Lung (tissue), 12 donors: Measurements from ENCODE around the gene ITGA1. TPM values are rescaled to one million over a fixed set of nuclear protein-coding genes. Genes with fewer than 3 reads are reported as not detected.

Experiments used
- ATAC-seq: fragments of 200-7000 bp; cut with Tn5 transposase; one replicate; pipeline ENCODE4 v1.9.1; 2020; ENCODE audit warnings: moderate number of reproducible peaks; ENCODE audit not compliant: insufficient read depth, low FRiP score
- DNase-seq, 3 donors: peaks; one replicate each; pipeline ENCODE4 v3.0.0-alpha.2; 2013 to 2017
- H3K27ac ChIP-seq, 2 donors: one replicate each; pipeline ENCODE4 v1.5.1; 2013; ENCODE audit warnings: mild to moderate bottlenecking in 2 of 2, moderate library complexity in 2 of 2, control low read depth in 1 of 2, inconsistent platforms in 1 of 2, low read depth in 1 of 2, low read length in 1 of 2
- H3K27me3 ChIP-seq, 3 donors: one replicate each; pipeline ENCODE4 v1.5.1; 2013; ENCODE audit warnings: low read length in 2 of 3; ENCODE audit not compliant: control insufficient read depth in 3 of 3, insufficient read depth in 3 of 3
- H3K36me3 ChIP-seq, 4 donors: one replicate each; pipeline ENCODE4 v1.5.1; 2013; ENCODE audit warnings: low read length in 4 of 4, mild to moderate bottlenecking in 1 of 4, moderate library complexity in 1 of 4; ENCODE audit not compliant: control insufficient read depth in 4 of 4, insufficient read depth in 4 of 4
- H3K4me1 ChIP-seq, 5 donors: one replicate each; pipeline ENCODE4 v1.5.1; 2013; ENCODE audit warnings: low read length in 5 of 5, mild to moderate bottlenecking in 2 of 5, moderate library complexity in 1 of 5; ENCODE audit not compliant: control insufficient read depth in 5 of 5, insufficient read depth in 5 of 5
- H3K4me3 ChIP-seq: one replicate; pipeline ENCODE4 v1.5.1; 2013; ENCODE audit warnings: mild to moderate bottlenecking, control low read depth, moderate library complexity
- H3K9ac ChIP-seq, 2 donors: one replicate each; pipeline ENCODE4 v1.5.1; 2013; ENCODE audit warnings: low read length in 2 of 2, control low read depth in 1 of 2; ENCODE audit not compliant: insufficient read depth in 1 of 2
- H3K9me3 ChIP-seq, 4 donors: one replicate each; pipeline ENCODE4 v1.5.1; 2013; ENCODE audit warnings: low read length in 3 of 4, mild to moderate bottlenecking in 1 of 4, moderate library complexity in 1 of 4; ENCODE audit not compliant: control insufficient read depth in 4 of 4, insufficient read depth in 3 of 4
- WGBS, 2 donors: extraction: QIAGEN DNeasy Blood & Tissue Kit; methylation state at CpG; one replicate each; pipeline ENCODE4 v1.1.7; 2013; 5-methylcytosine and 5-hydroxymethylcytosine counted together
- polyA plus RNA-seq, 2 donors: library from polyadenylated mRNA; stranded (reverse); fragments of 200-250 nt; gene quantifications; one replicate each; pipeline ENCODE4 v1.2.1, GENCODE V29; 2013
- total RNA-seq, 2 donors: library from RNA; depleted of rRNA in 1 of 2; stranded (reverse); fragments of >200 nt in 1 of 2; gene quantifications; one replicate each; pipeline ENCODE4 v1.2.1, GENCODE V29; 2014 to 2021
- TF ChIP-seq, protein P1 (sequence below): IDR thresholded peaks from 2 replicates; pipeline ENCODE4 v1.5.1; 2012; ENCODE audit warnings: mild to moderate bottlenecking; ENCODE audit errors: control extremely low read depth, extremely low read depth
- donor health status: control.
- donor health status: control.
- donor health status: Bipolar disorder and iron deficiency.
- donor health status: healthy.
- donor health status: DM: yes; HTN: yes; CAD: no.

ITGA1 gene
- total and polyA plus RNA-seq, 4 donors, result 8.8 to 119 (median 47.6) TPM

DNA sequence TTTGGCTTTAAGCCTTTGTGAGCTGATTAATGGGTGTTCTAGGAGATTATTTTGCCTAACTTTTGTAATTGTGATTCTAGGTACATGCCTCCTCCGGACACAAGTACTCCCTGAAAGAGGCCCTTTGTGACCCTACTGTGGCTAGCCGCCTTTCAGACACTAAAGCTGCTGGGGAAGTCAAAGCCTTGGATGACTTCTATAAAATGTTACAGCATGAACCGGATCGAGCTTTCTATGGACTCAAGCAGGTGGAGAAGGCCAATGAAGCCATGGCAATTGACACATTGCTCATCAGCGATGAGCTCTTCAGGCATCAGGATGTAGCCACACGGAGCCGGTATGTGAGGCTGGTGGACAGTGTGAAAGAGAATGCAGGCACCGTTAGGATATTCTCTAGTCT, 13.6 kb downstream of the ITGA1 start:
- Histone ChIP-seq H3K27ac (peak overlapping the region; percentile 44 to 87), H3K9me3 (no peaks in the 10 kb centered on the region), H3K9ac (peak overlapping the region; percentile 17 to 91), H3K27me3 (no peaks in the 10 kb centered on the region), H3K4me1 (peaks cover 4 to 60% (median 11%) of the 10 kb centered on the region in 5 donors), H3K36me3 (peaks cover 0 to 11% (median 5%) of the 10 kb centered on the region in 4 donors), H3K4me3 (peak overlapping the region; percentile 22)
- WGBS, 2 donors, result 32 to 60% methylated on average over 8 of the region's 8 CpGs
- ATAC-seq (no peak), DNase-seq (peak in 1 of 3 donors; percentile 26)
- TF ChIP-seq, protein P1, sequence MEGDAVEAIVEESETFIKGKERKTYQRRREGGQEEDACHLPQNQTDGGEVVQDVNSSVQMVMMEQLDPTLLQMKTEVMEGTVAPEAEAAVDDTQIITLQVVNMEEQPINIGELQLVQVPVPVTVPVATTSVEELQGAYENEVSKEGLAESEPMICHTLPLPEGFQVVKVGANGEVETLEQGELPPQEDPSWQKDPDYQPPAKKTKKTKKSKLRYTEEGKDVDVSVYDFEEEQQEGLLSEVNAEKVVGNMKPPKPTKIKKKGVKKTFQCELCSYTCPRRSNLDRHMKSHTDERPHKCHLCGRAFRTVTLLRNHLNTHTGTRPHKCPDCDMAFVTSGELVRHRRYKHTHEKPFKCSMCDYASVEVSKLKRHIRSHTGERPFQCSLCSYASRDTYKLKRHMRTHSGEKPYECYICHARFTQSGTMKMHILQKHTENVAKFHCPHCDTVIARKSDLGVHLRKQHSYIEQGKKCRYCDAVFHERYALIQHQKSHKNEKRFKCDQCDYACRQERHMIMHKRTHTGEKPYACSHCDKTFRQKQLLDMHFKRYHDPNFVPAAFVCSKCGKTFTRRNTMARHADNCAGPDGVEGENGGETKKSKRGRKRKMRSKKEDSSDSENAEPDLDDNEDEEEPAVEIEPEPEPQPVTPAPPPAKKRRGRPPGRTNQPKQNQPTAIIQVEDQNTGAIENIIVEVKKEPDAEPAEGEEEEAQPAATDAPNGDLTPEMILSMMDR, result no peak

- ATAC-seq, result no peak
- Histone ChIP-seq H3K4me3 (no peak overlapping the region), H3K9ac (peak overlapping the region in 1 of 2 donors; percentile 71), H3K27ac (no peak overlapping the region), H3K4me1 (peaks cover 4 to 57% (median 11%) of the 10 kb centered on the region in 5 donors), H3K36me3 (peaks cover 0 to 11% (median 5%) of the 10 kb centered on the region in 4 donors), H3K27me3 (no peaks in the 10 kb centered on the region), H3K9me3 (no peaks in the 10 kb centered on the region)
- DNase-seq, result peak in 1 of 3 donors; percentile 37
- TF ChIP-seq, protein P1, result no peak
- WGBS, 2 donors, result 67 to 87% methylated on average over 2 of the region's 2 CpGs
These were observed 14.7 kb downstream of the ITGA1 start for GRCh38 chr5:52802272-52802973.

DNA sequence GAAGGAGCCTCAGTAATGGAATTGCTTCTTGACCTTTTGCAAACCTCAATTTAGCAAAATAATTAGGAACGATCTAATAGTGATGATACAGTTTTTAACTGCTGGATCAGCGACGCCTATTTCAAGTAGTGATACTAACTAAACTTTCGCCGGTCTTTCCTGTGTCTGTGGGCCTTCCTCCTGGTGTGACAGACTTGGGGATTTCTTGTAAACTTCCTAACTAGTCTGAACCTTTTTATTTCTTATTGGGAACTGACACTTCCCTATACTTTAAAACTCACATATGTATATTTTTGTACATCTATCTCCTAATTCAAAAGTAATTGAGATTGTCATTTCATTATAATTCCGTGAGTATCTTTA, 15.2 kb downstream of the ITGA1 start:
- Histone ChIP-seq H3K9me3 (no peaks in the 10 kb centered on the region), H3K4me3 (no peak overlapping the region), H3K27ac (no peak overlapping the region), H3K27me3 (no peaks in the 10 kb centered on the region), H3K36me3 (peaks cover 0 to 14% (median 5%) of the 10 kb centered on the region in 4 donors), H3K9ac (peak overlapping the region in 1 of 2 donors; percentile 71), H3K4me1 (peaks cover 4 to 52% (median 11%) of the 10 kb centered on the region in 5 donors)
- DNase-seq (peak in 1 of 3 donors; percentile 32), ATAC-seq (no peak)
- TF ChIP-seq, protein P1, result no peak
- 39 to 58% methylated on average over 6 of the region's 6 CpGs for WGBS, 2 donors
